GM23248 (cell line): ENCODE measurements around the gene IFIT1B. TPM values are rescaled to one million over a fixed set of nuclear protein-coding genes. Genes with fewer than 3 reads are reported as not detected.
A peak's percentile ranks its signal among the peaks of the same experiment; 100 is the strongest.

ENCODE experiments used
- DNase-seq: peaks from one replicate; pipeline ENCODE4 v3.0.0-alpha.2; 2015
- H2AFZ ChIP-seq: fragments of 200-600 bp; sonication (generic); 2 replicates; pipeline ENCODE4 v1.6.1; 2016; ENCODE audit warnings: antibody characterized with exemption
- H3F3A ChIP-seq: fragments of 200-600 bp; sonication (generic); 2 replicates; pipeline ENCODE4 v1.6.1; 2016; ENCODE audit warnings: mild to moderate bottlenecking, antibody characterized with exemption, mixed run types; ENCODE audit not compliant: insufficient read depth
- H3K27ac ChIP-seq: fragments of 200-600 bp; sonication (generic); 2 replicates; pipeline ENCODE4 v1.5.1; 2016; ENCODE audit warnings: mild to moderate bottlenecking
- H3K27me3 ChIP-seq: fragments of 200-600 bp; sonication (generic); replicated peaks from 2 replicates; pipeline ENCODE4 v1.6.1; 2016; ENCODE audit warnings: mild to moderate bottlenecking; ENCODE audit not compliant: insufficient read depth
- H3K36me3 ChIP-seq: fragments of 200-600 bp; sonication (generic); 2 replicates; pipeline ENCODE4 v1.6.1; 2016; ENCODE audit warnings: low read depth, mild to moderate bottlenecking
- H3K4me1 ChIP-seq: fragments of 200-600 bp; sonication (generic); 2 replicates; pipeline ENCODE4 v1.6.1; 2016; ENCODE audit warnings: mild to moderate bottlenecking; ENCODE audit not compliant: insufficient read depth
- H3K4me2 ChIP-seq: fragments of 200-600 bp; sonication (generic); one replicate; pipeline ENCODE4 v1.6.1; 2016; ENCODE audit warnings: mild to moderate bottlenecking; ENCODE audit not compliant: unreplicated experiment
- H3K4me3 ChIP-seq: fragments of 200-600 bp; sonication (generic); 2 replicates; pipeline ENCODE4 v1.5.1; 2016; ENCODE audit warnings: mild to moderate bottlenecking
- H3K79me2 ChIP-seq: fragments of 200-600 bp; sonication (generic); 2 replicates; pipeline ENCODE4 v1.6.1; 2016; ENCODE audit warnings: mild to moderate bottlenecking; ENCODE audit not compliant: insufficient read depth
- H3K9ac ChIP-seq: fragments of 200-600 bp; sonication (generic); 2 replicates; pipeline ENCODE4 v1.6.1; 2016; ENCODE audit warnings: mild to moderate bottlenecking
- H3K9me2 ChIP-seq: fragments of 200-600 bp; sonication (generic); 2 replicates; pipeline ENCODE4 v1.6.1; 2016; ENCODE audit warnings: mixed run types, mild to moderate bottlenecking, moderate library complexity; ENCODE audit not compliant: insufficient read depth
- H3K9me3 ChIP-seq: fragments of 200-600 bp; sonication (generic); one replicate; pipeline ENCODE4 v1.6.1; 2017; ENCODE audit warnings: low read depth
- H4K20me1 ChIP-seq: fragments of 200-600 bp; sonication (generic); 2 replicates; pipeline ENCODE4 v1.6.0; 2016; ENCODE audit not compliant: insufficient read depth
- EZH2 ChIP-seq: fragments of 200-600 bp; sonication (generic); IDR thresholded peaks from 2 replicates; pipeline ENCODE4 v1.6.1; 2018; ENCODE audit warnings: antibody characterized with exemption, mild to moderate bottlenecking; ENCODE audit not compliant: insufficient read depth, poor library complexity, severe bottlenecking
- EZH2phosphoT487 ChIP-seq: fragments of 200-600 bp; sonication (generic); IDR thresholded peaks from 2 replicates; pipeline ENCODE4 v1.6.1; 2018; ENCODE audit warnings: antibody characterized with exemption, moderate library complexity, mild to moderate bottlenecking, low read depth; ENCODE audit not compliant: insufficient read depth
- WGBS, 2 experiments: methylation state at CpG; one replicate each; pipeline ENCODE4 v1.1.6; 2015 to 2017; ENCODE audit warnings: low lambda C conversion rate in 2 of 2, low coverage in 1 of 2; ENCODE audit errors: missing lambda C conversion rate in 2 of 2; 5-methylcytosine and 5-hydroxymethylcytosine counted together
- in situ Hi-C: fragments of 300-500 bp; cut with MboI; formaldehyde crosslinking; loops from 2 replicates; pipeline ENCODE4 v1.15.0; 2020
- polyA plus RNA-seq: library from polyadenylated mRNA; unstranded; fragments of >200 nt; fragmentation: Nextera tagmentation; extraction: Ambion mirVana; gene quantifications from 2 replicates; pipeline ENCODE4 v1.2.1, GENCODE V29; 2016
- total RNA-seq: library from RNA; depleted of rRNA; stranded (reverse); fragments of >200 nt; shearing (Covaris generic); gene quantifications from 2 replicates; pipeline ENCODE4 v1.2.3, GENCODE V29; 2014; rRNA removed

Gene IFIT1B
- total and polyA plus RNA-seq, 2 experiments from 2014 or later: not detected

GRCh38 chr10:89428877-89429276 is 51.0 kb downstream of the IFIT1B start:
- Histone ChIP-seq H3K36me3 (no peaks in the 10 kb centered on the region), H4K20me1 (no peaks in the 10 kb centered on the region), H3K4me2 (no peak overlapping the region), H3F3A (peaks cover 7% of the 10 kb centered on the region; the same call in 1 of the 2 replicates), H3K9ac (no peak overlapping the region), H3K4me1 (peaks cover 33% of the 10 kb centered on the region), H3K27me3 (no peaks in the 10 kb centered on the region), H3K27ac (no peak overlapping the region), H3K9me2 (no peaks in the 10 kb centered on the region), H3K79me2 (no peaks in the 10 kb centered on the region), H3K9me3 (no peaks in the 10 kb centered on the region), H2AFZ (no peak overlapping the region), H3K4me3 (no peak overlapping the region)
- TF ChIP-seq EZH2phosphoT487 (no peak), EZH2 (no peak)
- no peak for DNase-seq
- in situ Hi-C loops: no loop called here
- 87 to 93% methylated on average over 1 of the region's 1 CpG for WGBS, 2 experiments

GRCh38 chr10:89431977-89432376 is 54.1 kb downstream of the IFIT1B start:
- 77 to 79% methylated on average over 3 of the region's 3 CpGs for WGBS, 2 experiments
- Histone ChIP-seq H4K20me1 (no peaks in the 10 kb centered on the region), H3K9ac (no peak overlapping the region), H3K36me3 (no peaks in the 10 kb centered on the region), H3K4me1 (peaks cover 26% of the 10 kb centered on the region), H3K9me2 (no peaks in the 10 kb centered on the region), H3F3A (peaks cover 7% of the 10 kb centered on the region; the same call in 1 of the 2 replicates), H3K27ac (no peak overlapping the region), H3K4me3 (no peak overlapping the region), H3K4me2 (no peak overlapping the region), H3K79me2 (no peaks in the 10 kb centered on the region), H2AFZ (no peak overlapping the region), H3K27me3 (no peaks in the 10 kb centered on the region), H3K9me3 (no peaks in the 10 kb centered on the region)
- in situ Hi-C loops: loop anchor here (5.0 kb wide), 1 partner anchor 120 kb away; no protein-coding TSS in a partner anchor
- DNase-seq: peak; percentile 38
- TF ChIP-seq EZH2phosphoT487 (no peak), EZH2 (no peak)

Other genes with a start within 250 kb of the IFIT1B start
- gene CH25H, start 170.7 kb upstream of the IFIT1B start, total RNA-seq: 25.2 and 34.9 TPM in 2 replicates
- gene CH25H, start 170.7 kb upstream of the IFIT1B start, polyA plus RNA-seq: 16.1 and 18.0 TPM in 2 replicates
- 109 and 113 TPM in 2 replicates for gene LIPA, start 126.3 kb upstream of the IFIT1B start, total RNA-seq
- gene LIPA, start 126.3 kb upstream of the IFIT1B start, polyA plus RNA-seq: 134 and 137 TPM in 2 replicates
- 3.5 and 7.0 TPM in 2 replicates for gene IFIT2, start 76.0 kb upstream of the IFIT1B start, total RNA-seq
- 8.5 and 9.5 TPM in 2 replicates for gene IFIT2, start 76.0 kb upstream of the IFIT1B start, polyA plus RNA-seq
- 10.9 and 19.0 TPM in 2 replicates for gene IFIT3, start 50.1 kb upstream of the IFIT1B start, total RNA-seq
- gene IFIT3, start 50.1 kb upstream of the IFIT1B start, polyA plus RNA-seq: 10.4 and 10.6 TPM in 2 replicates
- gene IFIT1, start 14.6 kb downstream of the IFIT1B start, total RNA-seq: 15.2 and 18.6 TPM in 2 replicates
- gene IFIT1, start 14.6 kb downstream of the IFIT1B start, polyA plus RNA-seq: 14.3 and 15.7 TPM in 2 replicates
- gene IFIT5, start 36.5 kb downstream of the IFIT1B start, total RNA-seq: 21.8 and 25.9 TPM in 2 replicates
- gene IFIT5, start 36.5 kb downstream of the IFIT1B start, polyA plus RNA-seq: 20.7 and 21.3 TPM in 2 replicates
- not detected in 2 replicates for gene SLC16A12, start 157.5 kb downstream of the IFIT1B start, total RNA-seq
- gene SLC16A12, start 157.5 kb downstream of the IFIT1B start, polyA plus RNA-seq: not detected in 2 replicates